ENCODE measurements around the gene CCDC85B.

Gene CCDC85B

DNA sequence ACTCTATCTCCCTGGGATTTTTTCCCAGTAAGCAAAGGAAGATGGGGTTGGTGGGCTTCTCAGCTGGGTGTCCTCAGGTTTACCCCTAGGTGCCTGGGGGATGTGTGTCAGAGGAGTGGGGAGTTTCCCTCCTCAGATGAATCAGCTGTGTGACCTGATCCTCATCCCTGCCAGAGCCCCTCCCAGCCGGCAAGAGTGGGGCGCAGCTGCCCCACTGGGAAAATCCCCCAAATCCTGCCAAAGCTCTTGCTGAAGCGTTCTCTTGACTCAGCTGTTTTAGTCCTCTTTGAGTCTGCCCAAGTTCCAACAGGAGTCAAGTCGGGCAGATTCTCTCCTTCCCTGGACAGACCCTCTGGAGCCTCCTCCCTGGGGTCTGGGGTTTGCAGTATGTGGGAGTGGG, 22.4 kb downstream of the CCDC85B start:
- DNase-seq: no peak

DNA sequence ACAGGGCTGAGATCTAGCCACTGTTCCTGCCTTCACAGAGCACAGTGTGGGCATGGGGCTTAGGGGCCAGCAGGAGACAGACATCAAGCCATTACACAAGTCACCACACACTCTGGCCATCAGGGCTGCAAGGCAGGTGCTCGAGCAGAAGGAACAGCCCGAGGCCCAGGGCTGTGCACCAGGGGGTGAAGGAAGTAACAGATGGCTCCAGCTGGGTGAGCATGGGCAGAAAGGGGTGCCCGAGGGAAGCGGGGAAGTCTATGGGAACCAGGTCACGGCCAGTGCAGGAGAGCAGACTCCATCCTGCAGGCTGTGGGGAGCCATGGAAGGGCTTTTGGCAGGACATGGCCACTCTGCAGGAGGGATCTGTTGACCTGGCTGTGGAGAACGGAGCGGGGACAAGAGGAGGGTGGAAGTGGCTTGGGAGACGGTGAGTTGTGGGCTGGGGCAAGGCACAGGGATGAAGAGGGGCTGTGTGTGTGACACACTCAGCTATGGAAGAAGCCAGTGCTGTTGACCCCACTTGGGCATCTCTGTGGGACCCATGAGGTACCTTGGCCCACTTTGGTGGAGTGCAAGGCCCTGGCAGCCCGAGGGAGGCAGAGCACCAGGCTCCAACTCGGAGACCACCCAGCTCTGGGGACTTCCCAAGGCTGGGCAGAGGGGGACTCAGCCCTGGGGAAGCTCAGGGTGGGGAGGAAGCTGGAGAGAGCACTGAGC, 24.8 kb downstream of the CCDC85B start:
- DNase-seq: no peak

DNA sequence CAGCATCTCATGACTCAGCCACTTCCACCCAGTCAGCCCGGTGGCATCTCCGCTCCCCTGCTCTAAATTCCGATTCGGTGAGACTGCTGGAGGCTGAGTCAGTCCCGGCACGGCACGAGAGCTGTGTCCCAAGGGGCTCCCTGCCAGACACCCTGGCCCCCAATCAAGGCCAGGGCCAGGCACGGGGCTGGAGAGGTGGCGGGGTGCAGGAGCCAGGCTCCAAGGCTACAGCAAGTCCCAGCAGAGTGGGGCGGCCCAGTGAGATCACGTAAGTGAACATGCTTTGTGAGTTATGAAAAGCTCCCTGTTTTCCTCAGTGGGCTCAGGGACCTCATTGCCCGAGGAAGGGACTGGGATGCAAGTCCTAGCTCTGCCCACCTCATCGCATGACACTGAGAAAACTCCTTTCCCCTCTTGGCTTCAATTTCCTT, 25.4 kb downstream of the CCDC85B start:
- DNase-seq: no peak

DNA sequence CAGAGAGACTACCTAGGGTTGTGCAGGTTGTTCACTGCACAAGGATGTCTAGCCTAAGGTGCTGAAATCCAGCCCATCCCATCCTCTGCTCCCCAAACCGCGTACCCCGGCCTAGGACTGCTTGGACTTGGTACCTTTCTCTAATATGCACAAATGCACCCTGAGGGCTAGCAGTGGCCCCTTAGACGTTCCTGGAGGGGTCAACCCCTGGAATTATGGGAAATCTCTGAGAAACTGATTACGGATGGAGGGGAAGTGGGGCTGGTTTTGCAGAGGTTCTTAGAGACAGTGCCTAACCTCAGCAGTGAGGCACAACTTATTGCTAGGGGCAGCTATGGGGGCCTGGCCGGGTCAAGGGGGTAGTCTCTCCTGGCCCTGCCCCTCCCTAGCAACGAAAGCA, 25.9 kb downstream of the CCDC85B start:
- DNase-seq: no peak

DNA sequence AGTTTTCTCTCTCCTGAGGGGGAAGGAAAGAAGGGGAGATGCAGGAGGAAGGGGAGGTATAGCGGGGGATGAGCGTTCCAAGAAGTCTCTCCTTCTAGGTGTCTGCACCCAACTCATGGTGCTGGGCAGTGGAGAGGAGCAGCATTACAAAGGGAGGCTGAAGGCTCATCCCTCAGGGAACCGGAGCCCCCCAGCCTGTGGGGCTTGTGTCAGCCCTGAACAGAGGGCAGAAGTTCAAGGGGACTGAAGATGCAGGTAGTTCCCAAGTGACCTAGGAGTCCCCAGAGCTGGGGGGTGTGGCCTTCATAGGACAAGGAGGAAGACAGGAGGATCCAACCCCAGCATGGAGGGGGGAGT, 26.6 kb downstream of the CCDC85B start:
- no peak for DNase-seq

DNA sequence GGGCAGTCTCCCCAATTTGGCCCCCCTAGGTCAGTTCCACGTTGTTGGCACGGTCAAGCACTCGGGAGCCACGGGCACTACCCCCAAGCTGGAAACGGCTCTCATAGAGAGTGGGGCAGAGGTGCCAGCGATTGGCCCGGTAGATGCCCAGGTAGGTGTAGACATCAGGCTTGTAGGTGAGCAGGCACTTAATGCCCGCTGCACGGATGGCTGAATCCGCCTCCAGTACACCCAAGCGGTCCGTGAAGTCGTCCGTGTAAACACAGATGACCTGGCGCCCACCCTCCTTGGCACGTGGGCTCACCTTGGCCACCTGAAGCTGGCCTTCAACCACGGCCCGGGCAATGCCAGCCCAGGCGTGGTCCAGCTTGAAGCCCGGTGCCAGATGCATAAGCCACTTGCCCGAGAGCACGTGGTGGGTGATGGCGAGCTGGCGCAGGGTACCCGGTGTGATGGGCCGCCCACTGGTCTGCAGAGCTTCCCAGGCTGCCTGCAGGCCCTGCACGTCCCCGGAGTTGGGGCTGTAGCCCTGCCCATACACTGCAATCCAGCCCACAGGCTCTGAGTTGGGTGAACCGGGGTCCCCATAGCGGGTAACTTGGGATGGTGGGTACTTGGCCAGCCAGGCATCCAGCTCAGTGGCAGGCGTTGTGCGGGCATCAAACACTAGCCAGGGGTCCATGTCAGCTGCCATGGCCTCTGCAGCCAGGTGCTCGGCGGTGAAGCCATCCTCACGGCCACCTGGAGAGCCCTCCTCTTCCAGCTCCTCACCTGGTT, 27.1 kb downstream of the CCDC85B start:
- no peak for DNase-seq

DNA sequence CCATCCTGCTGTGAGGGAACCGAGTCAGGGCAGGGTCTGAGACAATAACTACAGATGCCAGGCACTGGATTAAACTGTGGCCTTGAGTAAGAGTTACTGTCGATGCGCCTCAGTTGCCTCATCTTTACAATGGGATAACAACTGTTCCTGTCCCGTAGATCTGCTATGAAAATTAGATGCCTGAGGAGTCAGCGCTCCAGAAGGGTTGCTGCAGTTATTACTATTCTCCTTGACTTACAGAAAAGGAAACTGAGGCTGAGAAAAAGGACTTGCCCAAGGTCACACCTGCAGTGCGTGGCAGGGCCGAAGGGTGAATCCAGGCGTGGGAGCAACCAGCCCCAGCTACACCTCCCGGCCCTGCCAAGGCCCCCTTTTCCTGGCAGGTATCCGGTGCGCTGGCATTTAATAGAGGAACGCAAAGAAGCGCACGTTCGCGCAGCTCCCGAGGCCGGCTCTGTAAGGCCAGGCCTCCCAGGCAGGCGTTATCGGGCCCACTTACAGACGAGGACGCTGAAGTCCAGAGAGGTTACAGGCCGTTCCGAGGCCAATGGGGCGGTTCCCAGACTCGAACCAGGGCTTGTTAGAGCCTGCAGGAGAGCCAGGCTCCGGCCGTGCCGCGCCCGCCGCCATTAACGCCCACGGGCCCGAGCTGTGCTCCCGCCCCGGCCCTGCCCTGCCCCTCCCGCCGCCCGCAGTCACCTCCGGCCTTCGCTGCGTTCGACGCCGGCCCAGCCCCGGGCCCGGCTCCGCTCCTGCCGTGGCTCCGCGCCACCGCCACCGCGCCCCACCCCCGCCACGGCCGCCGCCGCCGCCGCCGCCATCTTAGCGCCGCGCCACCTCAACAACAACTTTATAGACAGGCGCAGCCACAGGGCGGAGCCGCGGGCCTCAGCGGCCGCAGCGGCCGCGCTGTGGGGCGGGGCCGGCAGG, 28.0 kb downstream of the CCDC85B start, which contains the start of gene C11orf68:
Gene C11orf68, minus strand, starts transcription at position 852 of the 930 bp plus-strand sequence. Its CDS starts 31 bp downstream, at position 821.
- no peak for DNase-seq

DNA sequence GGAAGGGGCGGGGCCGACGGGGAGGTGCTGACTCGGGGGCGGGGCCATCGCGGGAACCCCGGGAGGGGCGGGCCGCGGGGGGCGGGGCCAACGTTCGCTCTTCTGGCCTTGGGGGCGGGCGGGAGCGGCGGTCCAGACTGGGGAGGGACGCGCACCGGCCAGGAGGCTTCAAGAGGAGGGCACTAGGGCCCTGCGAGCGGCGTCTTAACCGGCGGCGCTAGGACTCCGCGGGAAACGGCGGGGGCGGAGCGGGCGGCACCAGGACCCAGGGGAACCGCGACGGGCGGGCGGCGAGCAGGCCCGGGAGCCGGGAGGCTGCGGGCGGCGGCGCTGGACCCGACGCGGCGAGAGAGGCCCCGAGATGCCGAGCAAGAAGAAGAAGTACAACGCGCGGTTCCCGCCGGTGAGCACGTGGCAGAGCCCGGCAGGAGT, 28.7 kb downstream of the CCDC85B start, which contains the start of gene DRAP1:
Gene DRAP1, plus strand, starts transcription at position 286 of the 432 bp plus-strand sequence. Its CDS starts 76 bp downstream, at position 362.
- peak; percentile 85 for DNase-seq

DNA sequence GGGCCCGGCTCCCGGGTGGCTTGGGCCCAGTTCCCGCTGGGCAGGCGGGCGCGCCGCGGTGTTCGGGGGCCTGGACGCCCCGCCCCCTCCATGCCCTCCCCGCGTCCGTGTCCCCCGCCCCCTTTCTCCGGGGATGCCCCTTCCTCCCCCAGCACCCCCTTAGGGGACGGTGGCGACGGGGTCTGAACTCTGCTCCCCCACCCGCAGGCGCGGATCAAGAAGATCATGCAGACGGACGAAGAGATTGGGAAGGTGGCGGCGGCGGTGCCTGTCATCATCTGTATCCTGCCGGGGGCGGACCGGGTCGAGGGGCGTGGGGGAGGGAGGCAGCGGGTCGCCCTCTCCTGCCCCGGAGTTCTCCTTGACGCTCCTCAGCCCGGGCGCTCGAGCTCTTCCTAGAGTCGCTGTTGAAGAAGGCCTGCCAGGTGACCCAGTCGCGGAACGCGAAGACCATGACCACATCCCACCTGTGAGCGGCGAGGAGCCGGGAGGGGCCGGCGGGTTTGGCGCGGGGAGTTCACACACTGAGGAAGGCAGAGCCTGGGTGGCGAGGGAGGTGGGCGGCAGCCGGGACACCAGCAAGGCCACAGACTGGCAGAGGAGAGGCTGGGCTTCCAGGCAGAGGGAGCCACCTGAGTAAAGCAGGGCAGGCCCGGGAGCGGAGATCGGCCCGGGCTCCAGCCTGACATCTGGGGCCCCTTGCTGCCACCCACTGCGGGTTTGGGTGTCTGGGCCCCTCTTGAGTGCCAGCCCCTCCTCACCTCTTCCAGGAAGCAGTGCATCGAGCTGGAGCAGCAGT, 29.3 kb downstream of the CCDC85B start:
- no peak for DNase-seq

DNA sequence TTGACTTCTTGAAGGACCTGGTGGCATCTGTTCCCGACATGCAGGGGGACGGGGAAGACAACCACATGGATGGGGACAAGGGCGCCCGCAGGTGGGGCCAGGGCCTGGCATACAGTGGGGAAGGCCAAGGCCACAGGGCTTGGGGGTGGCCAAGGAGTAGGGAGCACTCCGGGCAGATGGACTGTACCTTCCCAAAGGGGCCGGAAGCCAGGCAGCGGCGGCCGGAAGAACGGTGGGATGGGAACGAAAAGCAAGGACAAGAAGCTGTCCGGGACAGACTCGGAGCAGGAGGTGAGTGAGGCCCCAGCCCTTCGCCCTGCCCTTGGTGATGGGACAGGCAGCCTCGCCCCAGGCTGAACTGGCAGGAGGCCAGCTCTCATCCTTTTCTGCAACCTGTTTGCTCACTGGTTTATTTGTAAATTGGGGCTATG, 29.9 kb downstream of the CCDC85B start:
- no peak for DNase-seq

DNA sequence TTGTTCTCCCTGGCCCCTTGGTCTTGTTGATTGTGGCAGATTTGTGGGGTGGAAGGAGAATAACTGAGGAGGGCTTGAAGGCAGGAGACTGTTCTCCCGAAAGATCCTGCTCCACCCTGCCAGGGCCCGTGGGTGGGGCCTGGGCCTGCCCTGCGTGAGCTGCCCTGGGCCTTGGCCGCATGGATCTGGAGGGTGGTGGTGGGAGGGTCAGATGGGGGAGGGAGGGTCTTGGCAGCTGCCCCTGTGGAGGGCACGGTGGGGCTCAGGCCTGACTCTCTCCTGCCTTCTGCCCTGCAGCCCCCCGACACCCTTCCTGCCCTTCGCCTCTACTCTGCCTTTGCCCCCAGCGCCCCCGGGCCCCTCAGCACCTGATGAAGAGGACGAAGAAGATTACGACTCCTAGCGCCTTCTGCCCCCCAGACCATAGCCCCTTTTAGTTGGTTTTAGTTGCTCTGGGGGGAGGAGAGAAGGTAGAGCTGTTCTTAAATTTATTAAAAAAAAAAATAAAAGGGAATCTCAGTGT, 30.6 kb downstream of the CCDC85B start:
- DNase-seq: no peak

DNA sequence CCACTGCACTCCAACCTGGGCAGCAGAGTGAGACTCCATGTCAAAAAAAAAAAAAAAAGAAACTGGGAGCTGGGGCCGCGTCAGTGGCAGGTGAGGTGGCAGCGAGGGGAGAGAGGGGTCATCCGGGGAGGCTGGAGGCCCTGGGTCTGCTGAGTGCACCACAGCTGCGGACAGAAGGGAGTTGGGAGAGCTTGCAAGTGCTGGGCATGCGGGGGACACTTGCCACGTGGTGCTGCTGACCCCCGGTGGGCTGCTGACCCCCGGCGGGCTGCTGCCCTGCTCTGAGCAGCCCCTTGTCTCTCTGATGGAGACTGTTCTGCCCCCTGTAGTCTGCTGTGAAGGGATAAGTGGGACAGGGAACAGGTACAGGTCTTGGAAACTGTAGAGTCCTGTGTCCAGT, 31.4 kb downstream of the CCDC85B start:
- DNase-seq: no peak

DNA sequence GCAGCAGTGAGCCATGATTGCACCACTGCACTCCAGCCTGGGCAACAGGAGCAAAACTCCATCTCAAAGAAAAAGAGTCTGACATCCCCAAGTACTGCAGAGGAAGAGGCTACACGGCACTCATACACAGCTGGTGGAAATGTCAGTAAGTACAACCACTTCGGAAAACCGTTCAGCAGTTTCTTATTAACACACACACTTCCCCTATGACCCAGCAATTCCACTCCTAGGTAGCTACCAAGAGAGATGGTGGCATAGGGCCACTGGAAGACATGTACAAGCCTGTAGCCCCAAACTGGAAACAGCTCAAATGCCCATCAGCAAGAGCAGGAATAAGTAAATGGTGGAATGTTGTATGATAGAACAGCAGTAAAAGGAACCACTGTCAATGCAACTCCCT, 32.1 kb downstream of the CCDC85B start:
- no peak for DNase-seq

DNA sequence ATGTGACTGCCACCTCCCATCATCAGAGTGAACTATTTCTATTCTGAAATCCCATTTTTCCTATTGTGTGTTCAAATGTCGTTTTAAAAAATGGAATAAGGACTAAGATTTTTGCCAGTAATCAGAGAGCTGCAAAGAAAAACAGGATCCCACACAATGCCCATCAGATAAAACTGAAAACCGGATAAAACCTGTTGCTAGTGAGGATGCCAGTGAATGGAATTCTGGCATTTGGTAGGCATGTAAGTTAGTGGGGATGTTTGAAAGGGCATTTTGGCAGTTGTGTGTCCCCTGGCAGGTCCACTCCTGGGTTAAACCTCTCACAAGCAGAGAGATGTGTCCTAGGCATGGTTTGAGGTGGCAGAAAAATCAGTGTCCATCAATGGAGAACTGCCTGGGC, 34.9 kb downstream of the CCDC85B start:
- DNase-seq: no peak

DNA sequence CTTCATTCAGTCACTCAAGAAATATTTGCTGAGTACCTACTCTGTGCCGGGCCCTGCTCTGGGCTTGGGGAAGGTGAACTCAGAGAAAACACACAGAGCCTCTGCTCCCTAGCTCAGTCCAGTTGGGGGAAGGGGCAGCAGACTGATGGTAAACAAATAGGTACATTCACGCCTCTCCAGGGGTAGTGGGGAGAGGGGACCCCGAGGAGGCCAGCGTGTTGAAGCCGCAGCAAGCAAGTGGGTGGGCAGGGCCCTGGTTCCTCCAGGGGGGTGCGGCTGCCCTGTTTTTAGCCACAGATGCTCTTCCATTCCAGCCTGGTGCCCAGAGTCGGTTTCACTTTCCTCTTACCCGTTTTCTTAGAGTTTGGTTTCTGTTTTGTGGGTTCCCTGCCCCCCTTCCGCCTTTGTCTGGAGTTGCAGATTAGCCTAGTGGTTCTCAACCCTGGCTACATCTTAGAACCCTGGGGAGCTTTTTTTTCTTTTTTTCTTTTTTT, 37.5 kb downstream of the CCDC85B start:
- DNase-seq: no peak

DNA sequence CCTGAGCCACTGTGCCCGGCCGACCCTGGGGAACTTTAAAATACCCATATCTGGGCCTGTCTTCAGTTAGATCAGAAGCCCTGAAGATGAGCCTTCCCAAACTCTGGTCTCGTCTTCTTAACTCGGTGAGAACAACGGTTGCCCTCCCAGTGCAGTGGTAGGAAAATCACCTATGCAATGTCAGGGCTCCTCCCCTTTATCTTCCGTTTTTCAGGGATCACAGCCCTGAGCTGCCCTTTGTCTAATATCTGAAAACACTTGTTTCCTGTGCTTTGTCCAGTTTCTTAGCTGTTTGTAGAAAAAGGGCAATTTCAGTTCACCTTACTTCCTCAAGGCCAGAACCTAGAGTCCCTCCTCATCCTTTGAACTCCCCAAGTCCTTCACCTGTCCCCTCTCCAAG, 38.2 kb downstream of the CCDC85B start:
- no peak for DNase-seq

DNA sequence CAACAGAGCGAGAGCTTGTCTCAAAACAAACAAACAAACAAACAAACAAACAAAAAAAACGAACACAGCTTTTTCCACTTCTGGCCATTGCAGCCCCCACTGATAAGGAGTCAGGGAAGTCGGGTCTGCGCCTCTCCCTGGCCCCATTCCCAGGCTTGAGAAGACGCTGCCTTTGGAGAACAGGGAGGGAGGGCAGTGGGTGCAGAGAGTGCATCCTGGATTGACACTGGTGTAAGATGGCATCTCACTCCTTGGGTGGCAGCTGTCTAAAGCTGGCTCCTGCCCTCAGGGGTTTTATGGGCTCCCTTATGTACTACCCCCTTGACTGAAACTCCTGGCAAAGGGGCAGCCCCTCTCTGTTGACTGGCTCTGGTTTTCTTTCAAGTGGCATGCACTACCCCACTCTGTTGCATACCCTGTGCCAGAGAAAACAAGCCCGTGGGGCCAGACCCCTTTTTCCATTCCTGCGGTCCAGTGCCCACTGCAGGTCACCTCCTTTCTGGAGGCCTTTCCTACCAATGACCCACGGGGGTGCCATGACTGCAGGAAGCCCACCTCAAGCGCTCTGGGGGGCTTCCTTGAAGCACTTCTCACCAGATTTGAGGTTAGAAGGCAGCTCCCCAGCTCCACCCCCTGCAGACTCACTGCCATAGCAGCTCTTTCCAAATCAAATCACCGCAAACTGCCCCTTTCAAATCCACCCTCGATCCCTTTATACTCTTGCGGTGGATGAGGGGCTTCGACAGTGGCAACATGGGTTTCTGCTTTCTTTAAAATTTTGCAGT, 41.5 kb downstream of the CCDC85B start:
- no peak for DNase-seq

DNA sequence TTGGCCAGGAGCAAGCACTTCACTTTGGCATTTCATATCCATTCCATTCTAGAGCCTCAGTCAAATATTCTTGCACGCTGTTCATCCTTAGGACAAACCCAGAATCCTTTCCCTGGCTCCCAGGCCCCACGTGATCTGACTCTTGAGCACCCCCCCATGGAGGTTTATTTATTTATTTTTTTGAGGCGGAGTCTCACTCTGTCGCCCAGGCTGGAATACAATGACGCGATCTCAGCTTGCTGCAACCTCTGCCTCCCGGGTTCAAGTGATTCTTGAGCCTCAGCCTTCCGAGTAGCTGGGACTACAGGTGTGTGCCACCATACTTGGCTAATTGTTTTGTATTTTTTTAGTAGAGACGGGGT, 42.1 kb downstream of the CCDC85B start:
- DNase-seq: no peak

DNA sequence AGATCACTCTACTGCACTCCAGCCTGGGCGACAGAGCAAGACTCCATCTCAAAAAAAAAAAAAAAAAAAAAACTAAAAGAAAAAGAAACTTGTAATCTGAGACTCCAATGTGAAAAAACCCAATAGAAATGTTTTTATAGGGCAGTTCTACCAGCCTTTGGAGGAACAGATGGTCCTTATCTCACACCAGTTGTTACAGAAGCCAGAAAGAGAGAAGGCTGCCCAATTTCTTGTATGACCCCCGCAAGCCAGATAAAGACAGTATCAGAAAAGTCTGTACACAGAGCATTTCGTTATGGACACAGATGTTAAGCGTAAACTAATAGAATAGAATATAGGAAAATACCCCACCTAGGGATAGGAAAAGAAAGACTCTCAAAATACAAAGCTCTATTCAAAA, 43.5 kb downstream of the CCDC85B start:
- peak; percentile 5 for DNase-seq

DNA sequence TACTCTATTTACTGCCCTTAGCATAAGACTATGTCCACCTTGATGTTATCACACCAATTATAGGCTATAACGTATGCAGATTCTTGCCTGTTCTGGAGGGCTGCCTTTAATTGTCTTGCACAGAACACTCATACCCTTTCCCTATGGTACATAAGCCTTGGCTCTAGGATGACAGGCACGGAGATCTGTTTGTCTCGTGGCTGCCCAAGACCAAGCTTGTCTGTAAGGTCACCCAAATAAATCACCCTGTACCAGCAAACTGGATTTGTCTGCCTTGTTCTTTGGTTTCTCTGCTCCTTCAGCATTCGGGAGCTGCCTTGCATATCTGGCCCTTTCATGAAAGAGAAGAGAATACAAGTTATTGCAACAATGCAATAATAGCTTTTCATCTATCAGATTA, 47.3 kb downstream of the CCDC85B start:
- DNase-seq: no peak
